Measurements from ENCODE around the gene PHOX2B. TPM values are rescaled to one million over a fixed set of nuclear protein-coding genes. Genes with fewer than 3 reads are reported as not detected.
"Not testable (repeated sequence)": the region's sequence is repeated elsewhere in the genome, so short reads cannot be mapped to it uniquely, and the experiment has no call there.

Gene PHOX2B
- total and polyA plus RNA-seq, 7 experiments from 2014 or later = not detected

DNA sequence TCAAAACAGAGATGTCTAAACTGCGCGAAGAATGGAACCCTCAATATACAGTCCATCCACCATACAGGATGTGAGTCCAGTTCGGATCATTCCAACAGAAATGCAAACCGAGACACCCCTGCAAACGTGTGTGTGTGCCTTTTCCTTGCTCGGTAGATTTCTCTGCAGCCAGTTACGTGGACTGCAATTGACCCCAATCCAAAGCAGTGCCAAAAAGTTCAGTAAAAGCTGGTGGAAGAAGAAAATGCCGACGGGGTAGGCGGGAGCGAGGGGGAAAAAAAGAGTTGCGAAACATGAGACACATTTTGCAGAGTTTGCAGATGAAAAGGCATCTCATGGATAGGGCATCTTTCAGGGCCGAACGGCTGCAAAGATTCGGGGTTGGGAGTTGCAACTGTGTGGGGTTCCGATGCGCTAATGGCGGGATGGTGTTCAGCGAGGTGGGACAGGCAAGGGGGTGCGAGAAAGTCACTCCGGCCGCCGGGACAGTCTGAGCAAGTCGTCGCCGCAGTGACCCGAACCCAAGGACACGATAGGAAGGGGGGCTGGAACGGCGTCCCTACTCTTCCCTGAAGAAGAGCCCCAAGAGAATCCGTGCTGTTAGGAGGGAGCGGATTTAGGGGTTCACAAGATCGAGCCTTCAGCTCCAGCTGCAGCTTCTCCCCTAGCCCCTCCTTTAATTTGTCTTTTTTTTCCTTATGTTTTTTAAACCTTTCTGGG, 3.8 kb downstream of the PHOX2B start:
- Histone ChIP-seq H3K36me3 (ENCODE audit: control insufficient read depth in 2 of 3, insufficient read depth in 3 of 3, low read length in 3 of 3) (no peaks in the 10 kb centered on the region), H3K27ac (ENCODE audit: low read depth, low read length) (no peak overlapping the region), H3K4me3 (ENCODE audit: low read length) (no peak overlapping the region), H3K27me3 (ENCODE audit: control insufficient read depth in 2 of 2, insufficient read depth in 2 of 2, low read length in 2 of 2) (peaks cover 0 to 11% of the 10 kb centered on the region in 2 donors), H3K4me1 (ENCODE audit: control insufficient read depth in 2 of 2, insufficient read depth in 2 of 2, low read length in 2 of 2) (no peaks in the 10 kb centered on the region), H3K9me3 (ENCODE audit: control insufficient read depth in 2 of 3, low read length in 3 of 3) (no peaks in the 10 kb centered on the region)
- peak overlapping the region in 1 of 10 donors; percentile 13 for H3K4me3 Mint-ChIP-seq
- peaks cover 0 to 10% (median 4%) of the 10 kb centered on the region in 11 donors for H3K9me3 Mint-ChIP-seq
- ChIA-PET POLR2A (no interaction called here), CTCF (no interaction called here)
- intact Hi-C loops (cut with micrococcal nuclease) = loop anchor here in 1 of 2 donors (5.0 kb wide), 1 partner anchor 653 kb away; the partner anchor contains the start of gene SHISA3
- H3K27me3 Mint-ChIP-seq = peaks cover 59 to 81% (median 66%) of the 10 kb centered on the region in 5 donors
- no peak for ATAC-seq
- DNase-seq = no peak
- H3K27ac Mint-ChIP-seq = peak overlapping the region in 1 of 9 donors; percentile 55
- H3K36me3 Mint-ChIP-seq = peaks cover 0 to 8% (median 0%) of the 10 kb centered on the region in 5 donors
- peaks cover 0 to 11% (median 4%) of the 10 kb centered on the region in 7 donors for H3K4me1 Mint-ChIP-seq

DNA sequence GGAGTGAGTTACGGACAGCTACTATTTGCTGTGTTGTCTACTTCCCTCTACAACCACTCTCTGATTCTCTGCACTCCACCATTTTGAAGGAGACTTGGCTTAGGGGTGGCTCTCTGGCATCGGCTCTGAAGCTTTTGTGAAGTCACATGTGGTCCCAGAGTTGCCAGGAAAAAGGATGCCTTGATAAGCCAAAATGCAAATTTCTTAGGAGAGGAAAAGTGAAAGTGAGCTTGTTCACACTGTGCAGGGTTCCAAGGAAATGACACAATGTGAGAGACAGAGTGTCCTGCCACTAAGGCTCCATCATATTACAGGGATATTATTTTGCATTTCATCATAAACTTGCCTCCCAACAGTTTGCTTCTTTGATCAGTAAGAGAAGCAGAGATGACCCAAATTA, 7.2 kb downstream of the PHOX2B start:
- H3K9me3 ChIP-seq (ENCODE audit: control insufficient read depth in 2 of 3, low read length in 3 of 3) = no peaks in the 10 kb centered on the region
- peaks cover 26 to 59% (median 45%) of the 10 kb centered on the region in 5 donors for H3K27me3 Mint-ChIP-seq
- ATAC-seq (no peak), DNase-seq (no peak)
- no peak overlapping the region for H3K4me3 Mint-ChIP-seq
- ChIA-PET POLR2A (no interaction called here), CTCF (no interaction called here)
- no peak overlapping the region for H3K27ac ChIP-seq (ENCODE audit: low read depth, low read length)
- H3K4me1 Mint-ChIP-seq = peaks cover 0 to 7% (median 0%) of the 10 kb centered on the region in 7 donors
- peaks cover 0 to 3% of the 10 kb centered on the region in 2 donors for H3K27me3 ChIP-seq (ENCODE audit: control insufficient read depth in 2 of 2, insufficient read depth in 2 of 2, low read length in 2 of 2)
- H3K4me3 ChIP-seq (ENCODE audit: low read length) = no peak overlapping the region
- no peaks in the 10 kb centered on the region for H3K4me1 ChIP-seq (ENCODE audit: control insufficient read depth in 2 of 2, insufficient read depth in 2 of 2, low read length in 2 of 2)
- intact Hi-C loops (cut with micrococcal nuclease) = no loop called here
- peaks cover 0 to 8% (median 4%) of the 10 kb centered on the region in 5 donors for H3K36me3 Mint-ChIP-seq
- no peaks in the 10 kb centered on the region for H3K36me3 ChIP-seq (ENCODE audit: control insufficient read depth in 2 of 3, insufficient read depth in 3 of 3, low read length in 3 of 3)
- no peak overlapping the region for H3K27ac Mint-ChIP-seq
- peaks cover 0 to 11% (median 3%) of the 10 kb centered on the region in 11 donors for H3K9me3 Mint-ChIP-seq

DNA sequence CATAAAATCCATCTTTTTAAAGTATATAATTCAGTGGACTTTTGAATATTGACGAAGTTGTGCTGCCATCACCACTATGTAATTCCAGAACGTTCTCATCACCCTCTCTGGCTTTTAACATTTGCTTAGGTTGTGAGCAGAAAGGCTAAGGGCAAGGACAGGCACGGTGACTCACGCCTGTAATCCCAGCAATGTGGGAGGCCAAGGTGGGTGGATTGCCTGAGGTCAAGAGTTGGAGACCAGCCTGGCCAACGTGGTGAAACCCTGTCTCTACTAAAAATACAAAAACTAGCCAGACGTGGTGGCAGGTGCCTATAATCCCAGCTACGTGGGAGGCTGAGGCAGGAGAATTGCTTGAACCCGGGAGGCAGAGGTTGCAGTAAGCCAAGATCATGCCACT, 11.0 kb downstream of the PHOX2B start:
- CTCF ChIA-PET = not testable (repeated sequence)

DNA sequence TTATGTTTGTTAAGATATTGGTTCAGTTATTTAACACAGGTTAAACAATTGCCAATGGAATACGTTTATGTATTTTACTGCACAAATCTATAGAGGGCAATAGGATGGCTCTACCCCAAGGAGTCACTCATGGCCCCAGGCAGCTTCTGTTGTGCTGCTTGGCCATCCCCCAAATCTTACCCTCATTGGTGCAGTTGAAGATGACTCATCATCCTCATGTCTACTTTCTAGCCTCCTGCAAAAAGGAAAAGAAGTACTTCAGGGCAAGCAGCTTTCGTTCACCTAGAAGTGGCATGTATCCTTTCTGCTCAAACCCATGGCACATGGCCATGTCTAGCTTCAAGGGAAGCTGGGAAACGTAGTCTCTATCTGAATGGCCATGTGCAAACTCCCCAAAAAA, 14.2 kb downstream of the PHOX2B start:
- ChIA-PET CTCF (no interaction called here), POLR2A (no interaction called here)
- Mint-ChIP-seq H3K4me3 (no peak overlapping the region), H3K36me3 (peaks cover 0 to 4% (median 0%) of the 10 kb centered on the region in 5 donors), H3K27me3 (peaks cover 5 to 29% (median 16%) of the 10 kb centered on the region in 5 donors), H3K4me1 (no peaks in the 10 kb centered on the region), H3K27ac (no peak overlapping the region), H3K9me3 (peaks cover 0 to 6% (median 3%) of the 10 kb centered on the region in 11 donors)
- H3K9me3 ChIP-seq (ENCODE audit: control insufficient read depth in 2 of 3, low read length in 3 of 3) = no peaks in the 10 kb centered on the region
- intact Hi-C loops (cut with micrococcal nuclease) = no loop called here
- ATAC-seq (no peak), DNase-seq (no peak)
- no peak overlapping the region for H3K4me3 ChIP-seq (ENCODE audit: low read length)
- no peak overlapping the region for H3K27ac ChIP-seq (ENCODE audit: low read depth, low read length)
- no peaks in the 10 kb centered on the region for H3K36me3 ChIP-seq (ENCODE audit: control insufficient read depth in 2 of 3, insufficient read depth in 3 of 3, low read length in 3 of 3)
- no peaks in the 10 kb centered on the region for H3K27me3 ChIP-seq (ENCODE audit: control insufficient read depth in 2 of 2, insufficient read depth in 2 of 2, low read length in 2 of 2)
- H3K4me1 ChIP-seq (ENCODE audit: control insufficient read depth in 2 of 2, insufficient read depth in 2 of 2, low read length in 2 of 2) = no peaks in the 10 kb centered on the region

More for the DNA sequence above, 11.0 kb downstream of the PHOX2B start:
- H3K4me1 Mint-ChIP-seq; intact Hi-C loops (cut with micrococcal nuclease); H3K27me3 ChIP-seq (ENCODE audit: control insufficient read depth in 2 of 2, insufficient read depth in 2 of 2, low read length in 2 of 2); H3K4me1 ChIP-seq (ENCODE audit: control insufficient read depth in 2 of 2, insufficient read depth in 2 of 2, low read length in 2 of 2); DNase-seq; H3K27ac ChIP-seq (ENCODE audit: low read depth, low read length); H3K4me3 ChIP-seq (ENCODE audit: low read length); H3K27ac Mint-ChIP-seq; H3K9me3 Mint-ChIP-seq; H3K4me3 Mint-ChIP-seq; H3K9me3 ChIP-seq (ENCODE audit: control insufficient read depth in 2 of 3, low read length in 3 of 3); H3K36me3 ChIP-seq (ENCODE audit: control insufficient read depth in 2 of 3, insufficient read depth in 3 of 3, low read length in 3 of 3); ATAC-seq; POLR2A ChIA-PET; H3K36me3 Mint-ChIP-seq: not testable (repeated sequence)
- H3K27me3 Mint-ChIP-seq = peaks cover 0 to 37% (median 35%) of the 10 kb centered on the region in 5 donors

GRCh38 chr4:41731569-41732126, 16.9 kb downstream of the PHOX2B start:
- no peaks in the 10 kb centered on the region for H3K36me3 ChIP-seq (ENCODE audit: control insufficient read depth in 2 of 3, insufficient read depth in 3 of 3, low read length in 3 of 3)
- ChIA-PET POLR2A (interaction anchor here (0.6 kb wide), 1 partner anchor 279 kb away, joined by 4 read pairs; no protein-coding TSS in a partner anchor), CTCF (no interaction called here)
- DNase-seq = no peak
- intact Hi-C loops (cut with micrococcal nuclease) = no loop called here
- H3K36me3 Mint-ChIP-seq = no peaks in the 10 kb centered on the region
- H3K4me3 Mint-ChIP-seq = no peak overlapping the region
- no peak overlapping the region for H3K27ac ChIP-seq (ENCODE audit: low read depth, low read length)
- no peaks in the 10 kb centered on the region for H3K4me1 ChIP-seq (ENCODE audit: control insufficient read depth in 2 of 2, insufficient read depth in 2 of 2, low read length in 2 of 2)
- H3K9me3 ChIP-seq (ENCODE audit: control insufficient read depth in 2 of 3, low read length in 3 of 3) = no peaks in the 10 kb centered on the region
- peaks cover 0 to 11% (median 5%) of the 10 kb centered on the region in 11 donors for H3K9me3 Mint-ChIP-seq
- H3K27me3 ChIP-seq (ENCODE audit: control insufficient read depth in 2 of 2, insufficient read depth in 2 of 2, low read length in 2 of 2) = no peaks in the 10 kb centered on the region
- H3K4me3 ChIP-seq (ENCODE audit: low read length) = no peak overlapping the region
- H3K4me1 Mint-ChIP-seq = no peaks in the 10 kb centered on the region
- ATAC-seq = no peak
- H3K27me3 Mint-ChIP-seq = peaks cover 5 to 17% (median 15%) of the 10 kb centered on the region in 5 donors
- no peak overlapping the region for H3K27ac Mint-ChIP-seq

- Mint-ChIP-seq H3K27ac (no peak overlapping the region), H3K9me3 (peaks cover 3 to 26% (median 10%) of the 10 kb centered on the region in 11 donors), H3K36me3 (no peaks in the 10 kb centered on the region), H3K4me3 (no peak overlapping the region), H3K4me1 (no peaks in the 10 kb centered on the region), H3K27me3 (peaks cover 5 to 17% (median 5%) of the 10 kb centered on the region in 5 donors)
- no peak overlapping the region for H3K4me3 ChIP-seq (ENCODE audit: low read length)
- H3K9me3 ChIP-seq (ENCODE audit: control insufficient read depth in 2 of 3, low read length in 3 of 3) = no peaks in the 10 kb centered on the region
- intact Hi-C loops (cut with micrococcal nuclease) = no loop called here
- DNase-seq (no peak), ATAC-seq (no peak)
- no peaks in the 10 kb centered on the region for H3K36me3 ChIP-seq (ENCODE audit: control insufficient read depth in 2 of 3, insufficient read depth in 3 of 3, low read length in 3 of 3)
- no peaks in the 10 kb centered on the region for H3K4me1 ChIP-seq (ENCODE audit: control insufficient read depth in 2 of 2, insufficient read depth in 2 of 2, low read length in 2 of 2)
- no peak overlapping the region for H3K27ac ChIP-seq (ENCODE audit: low read depth, low read length)
- no peaks in the 10 kb centered on the region for H3K27me3 ChIP-seq (ENCODE audit: control insufficient read depth in 2 of 2, insufficient read depth in 2 of 2, low read length in 2 of 2)
- ChIA-PET POLR2A (no interaction called here), CTCF (no interaction called here)
Measured at GRCh38 chr4:41728573-41728913, 20.0 kb downstream of the PHOX2B start.

Data from naive thymus-derived CD4-positive, alpha-beta T cell (primary cell).